ENCODE results near the gene NR1H3. TPM values are rescaled to one million over a fixed set of nuclear protein-coding genes. Genes with fewer than 3 reads are reported as not detected.

The NR1H3 gene
- total RNA-seq, 1 experiment from 2014 or later = 26.3 TPM

DNA sequence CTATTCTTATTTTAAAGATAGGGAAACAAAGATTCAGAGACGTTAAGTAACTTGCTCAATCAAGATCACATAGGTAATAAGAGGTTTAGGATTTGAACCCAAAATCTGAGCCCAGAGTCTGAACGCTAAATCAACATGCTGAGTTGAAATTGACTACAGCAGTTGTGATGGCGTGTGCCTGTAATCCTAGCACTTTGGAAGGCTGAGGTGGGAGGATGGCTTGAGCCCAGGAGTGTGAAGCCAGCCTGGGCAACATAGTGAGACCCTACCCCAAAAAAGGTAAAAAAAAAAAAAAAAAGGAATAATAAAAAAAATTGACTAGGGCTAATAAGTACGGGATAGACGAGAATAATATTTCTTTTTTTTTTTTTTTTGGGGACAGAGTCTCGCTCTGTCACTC is 1.4 kb upstream of the NR1H3 start:
- no peak overlapping the region for H3K56ac ChIP-seq (ENCODE audit: insufficient read length, low read depth, low read length)
- DNase-seq = no peak
- no peak overlapping the region for H3K4ac ChIP-seq (ENCODE audit: low read depth, low read length)
- no peaks in the 10 kb centered on the region; the same call in 1 of the 2 replicates for H3K4me1 ChIP-seq (ENCODE audit: insufficient read depth, low read length)
- Mint-ChIP-seq H3K4me3 (no peak overlapping the region; a peak in 1 of 5 replicates), H3K27me3 (ENCODE audit: low read depth) (no peaks in the 10 kb centered on the region; the same call in 1 of the 2 replicates), H3K36me3 (ENCODE audit: insufficient read depth in 1 of 3, low read depth in 3 of 3) (peaks cover 0 to 4% (median 0%) of the 10 kb centered on the region in 3 experiments; a peak in 1 of 7 replicates), H3K4me1 (peaks cover 18 to 25% of the 10 kb centered on the region in 2 experiments), H3K9me3 (no peaks in the 10 kb centered on the region), H3K27ac (no peak overlapping the region)
- H3K23ac ChIP-seq (ENCODE audit: insufficient read length, low read depth, low read length) = no peak overlapping the region
- H3T11ph ChIP-seq (ENCODE audit: low read length) = no peak overlapping the region
- H3K79me2 ChIP-seq (ENCODE audit: insufficient read depth, low read length) = peaks cover 3% of the 10 kb centered on the region; the same call in 1 of the 2 replicates
- no peak overlapping the region for H4K5ac ChIP-seq (ENCODE audit: insufficient read length, low read depth, low read length)
- no peak overlapping the region for H2BK120ac ChIP-seq (ENCODE audit: low read depth, low read length, poor library complexity, severe bottlenecking)
- H3K4me2 ChIP-seq (ENCODE audit: insufficient read depth, insufficient read length, low read length) = no peak overlapping the region
- no peak overlapping the region for H4K91ac ChIP-seq (ENCODE audit: insufficient read length, low read depth, low read length)
- no peak overlapping the region for H4K8ac ChIP-seq (replicated peaks; ENCODE audit: insufficient read length, low read depth, low read length)
- H4K20me1 ChIP-seq (ENCODE audit: control insufficient read depth, insufficient read depth, insufficient read length) = no peaks in the 10 kb centered on the region
- H2AK5ac ChIP-seq (ENCODE audit: insufficient read length, low read length) = no peak overlapping the region
- TF ChIP-seq CTCF (conservative IDR thresholded peaks at IDR 0.05) = no peak
- H3K79me1 ChIP-seq (ENCODE audit: insufficient read depth, low read depth, low read length, poor library complexity, severe bottlenecking) = no peaks in the 10 kb centered on the region
- peaks cover 4% of the 10 kb centered on the region for H3K23me2 ChIP-seq (ENCODE audit: insufficient read length, low read depth, low read length, poor library complexity, severe bottlenecking)
- no peaks in the 10 kb centered on the region for H3K27me3 ChIP-seq (ENCODE audit: insufficient read depth, low read length)
- no peak overlapping the region for H2BK20ac ChIP-seq (ENCODE audit: low read depth, low read length, poor library complexity, severe bottlenecking)
- no peak overlapping the region for H2AFZ ChIP-seq (ENCODE audit: low read length)
- no peak overlapping the region for H3K27ac ChIP-seq (ENCODE audit: insufficient read length, low read depth, low read length)
- WGBS (ENCODE audit: extremely low coverage, insufficient read length, low lambda C conversion rate) = no CpG with 5 or more reads among the region's 6 CpGs
- H3K18ac ChIP-seq (ENCODE audit: insufficient read length, low read depth, low read length) = no peak overlapping the region
- no peak overlapping the region for H3K9ac ChIP-seq (ENCODE audit: extremely low read depth, insufficient read length, low read length)
- no peak overlapping the region for H3K14ac ChIP-seq (ENCODE audit: insufficient read depth, low read length)
- no peak overlapping the region for H2BK5ac ChIP-seq (ENCODE audit: insufficient read length, low read length)
- no peaks in the 10 kb centered on the region for H3K9me3 ChIP-seq (ENCODE audit: control insufficient read depth, low read depth, low read length)
- H2BK15ac ChIP-seq (ENCODE audit: low read depth, low read length) = no peak overlapping the region
- H2BK12ac ChIP-seq (ENCODE audit: insufficient read length, low read depth, low read length) = no peak overlapping the region

All from H9 (cell line).